B cell (primary cell): ENCODE results near the gene PPOX. TPM values are rescaled to one million over a fixed set of nuclear protein-coding genes. Genes with fewer than 3 reads are reported as not detected.

ENCODE experiments used
- ATAC-seq: fragments of 200-7000 bp; cut with Tn5 transposase; one replicate; pipeline ENCODE4 v1.10.0; 2021; ENCODE audit warnings: low read depth, mild to moderate bottlenecking, moderate number of reproducible peaks, moderate library complexity
- CTCF ChIA-PET: fragments of 350-600 bp; sonication (Branson Sonifier 250); formaldehyde crosslinking; loops from one replicate; lab custom pipeline; 2021; ENCODE audit warnings: antibody characterized with exemption, inconsistent platforms; lab: Charles Lee
- POLR2A ChIA-PET: fragments of 350-600 bp; sonication (Branson Sonifier 250); formaldehyde crosslinking; loops from one replicate; lab custom pipeline; 2021; ENCODE audit warnings: antibody characterized with exemption; lab: Charles Lee
- DNase-seq: peaks from one replicate; pipeline ENCODE4 v3.0.0; 2013
- H2AFZ ChIP-seq: 2 replicates; pipeline ENCODE4 v1.6.1; 2012; ENCODE audit warnings: mild to moderate bottlenecking, low read depth, low read length; ENCODE audit not compliant: insufficient read depth, poor library complexity, severe bottlenecking
- H3K27ac ChIP-seq, 2 donors: 1 replicate in 1 of 2; 2 replicates in 1 of 2; pipeline ENCODE4 v1.5.1; 2012 to 2013; ENCODE audit warnings: low read length in 2 of 2, mild to moderate bottlenecking in 2 of 2, moderate library complexity in 1 of 2
- H3K27me3 ChIP-seq, 4 experiments: fragments of 200-600 bp in 1 of 4; sonication (generic) in 1 of 4; replicated peaks in 1 of 4; 1 replicate in 2 of 4; 2 replicates in 2 of 4; pipeline versions ENCODE4 v1.6.1 to v1.7.0; 2013 to 2016; ENCODE audit warnings: low read length in 3 of 4, mild to moderate bottlenecking in 2 of 4, mixed read lengths in 1 of 4, moderate library complexity in 1 of 4; ENCODE audit not compliant: insufficient read depth in 4 of 4, control insufficient read depth in 3 of 4; ENCODE audit errors: control extremely low read depth in 1 of 4
- H3K36me3 ChIP-seq, 2 experiments: replicated peaks in 1 of 2; 1 replicate in 1 of 2; 2 replicates in 1 of 2; pipeline versions ENCODE4 v1.6.1 to v1.7.1; 2013; ENCODE audit warnings: low read length in 1 of 2; ENCODE audit not compliant: insufficient read depth in 2 of 2, control insufficient read depth in 1 of 2; ENCODE audit errors: control extremely low read depth in 1 of 2, extremely low read depth in 1 of 2
- H3K4me1 ChIP-seq, 2 donors: fragments of 200-600 bp in 1 of 2; sonication (generic) in 1 of 2; 1 replicate in 1 of 2; 2 replicates in 1 of 2; pipeline versions ENCODE4 v1.5.1 to v1.6.1; 2013 to 2017; ENCODE audit warnings: low read length in 2 of 2; ENCODE audit not compliant: control insufficient read depth in 2 of 2, insufficient read depth in 2 of 2
- H3K4me2 ChIP-seq: replicated peaks from 2 replicates; pipeline ENCODE3; 2012; ENCODE audit warnings: mild to moderate bottlenecking, low read depth, low read length; ENCODE audit not compliant: poor library complexity, severe bottlenecking
- H3K4me3 ChIP-seq, 5 experiments: fragments of 200-600 bp in 1 of 5; sonication (generic) in 1 of 5; 1 replicate in 3 of 5; 2 replicates in 2 of 5; pipeline versions ENCODE4 v1.5.1 to v1.7.0; 2011 to 2016; ENCODE audit warnings: low read length in 4 of 5, mild to moderate bottlenecking in 4 of 5, low read depth in 2 of 5, control low read depth in 1 of 5, moderate library complexity in 1 of 5; ENCODE audit not compliant: insufficient read depth in 1 of 5; ENCODE audit errors: control extremely low read depth in 1 of 5, extremely low read depth in 1 of 5
- H3K79me2 ChIP-seq: fragments of 200-600 bp; sonication (generic); one replicate; pipeline ENCODE4 v1.6.0; 2016; ENCODE audit warnings: low read length; ENCODE audit not compliant: control insufficient read depth, insufficient read depth
- H3K9ac ChIP-seq: fragments of 200-600 bp; sonication (generic); 2 replicates; pipeline ENCODE4 v1.6.1; 2017; ENCODE audit warnings: mild to moderate bottlenecking, low read length, moderate library complexity
- H3K9me3 ChIP-seq, 3 donors: one replicate each; pipeline versions ENCODE4 v1.6.1 to v1.7.1; 2013; ENCODE audit warnings: low read length in 2 of 3; ENCODE audit not compliant: control insufficient read depth in 2 of 3, insufficient read depth in 1 of 3; ENCODE audit errors: control extremely low read depth in 1 of 3
- H4K20me1 ChIP-seq: 2 replicates; pipeline ENCODE4 v1.6.0; 2012; ENCODE audit warnings: mild to moderate bottlenecking, low read length; ENCODE audit not compliant: insufficient read depth, control insufficient read depth, poor library complexity, severe bottlenecking
- H3K27ac Mint-ChIP-seq: one replicate; pipeline ENCODE4 v1.8.0; 2021; ENCODE audit warnings: mixed read lengths
- H3K27me3 Mint-ChIP-seq: one replicate; pipeline ENCODE4 v1.8.0; 2021; ENCODE audit warnings: mixed read lengths
- H3K4me1 Mint-ChIP-seq: one replicate; pipeline ENCODE4 v1.8.0; 2021; ENCODE audit warnings: mixed read lengths
- H3K4me3 Mint-ChIP-seq: one replicate; pipeline ENCODE4 v1.8.0; 2021; ENCODE audit warnings: mixed read lengths
- H3K9me3 Mint-ChIP-seq: one replicate; pipeline ENCODE4 v1.8.0; 2022; ENCODE audit warnings: mixed read lengths; ENCODE audit not compliant: insufficient read depth
- EZH2 ChIP-seq: IDR thresholded peaks from 2 replicates; pipeline ENCODE4 v1.6.1; 2012; ENCODE audit warnings: borderline replicate concordance, low read depth, mild to moderate bottlenecking, moderate library complexity, low read length; ENCODE audit not compliant: insufficient read depth, poor library complexity, severe bottlenecking
- WGBS: methylation state at CpG from one replicate; pipeline ENCODE4 v1.1.5; 2013; ENCODE audit warnings: missing lambda C conversion rate; ENCODE audit not compliant: insufficient coverage; 5-methylcytosine and 5-hydroxymethylcytosine counted together
- intact Hi-C: fragments of 100-400 bp; cut with micrococcal nuclease; formaldehyde crosslinking; loops from one replicate; pipeline ENCODE4 v1.10.0; 2022
- polyA plus RNA-seq: library from polyadenylated mRNA; depleted of rRNA; stranded (reverse); fragments of >200 nt; gene quantifications from 2 replicates; pipeline ENCODE4 v1.2.3, GENCODE V29; 2012
- total RNA-seq, 2 donors: library from RNA; stranded (reverse); fragments of 120-200 nt in 1 of 2; gene quantifications; 1 replicate in 1 of 2; 2 replicates in 1 of 2; pipeline versions ENCODE4 v1.2.3 to v1.2.4, GENCODE V29; 2013 to 2022
- TF ChIP-seq, protein P1 (sequence below): fragments of 200-600 bp; IDR thresholded peaks from one replicate; pipeline ENCODE4 v1.8.0; 2022; ENCODE audit warnings: antibody characterized with exemption, mild to moderate bottlenecking

The PPOX gene
- total and polyA plus RNA-seq, 2 donors (not counting 1 experiment from before 2014, with no cell fraction given): 65.6 to 82.3 TPM

DNA sequence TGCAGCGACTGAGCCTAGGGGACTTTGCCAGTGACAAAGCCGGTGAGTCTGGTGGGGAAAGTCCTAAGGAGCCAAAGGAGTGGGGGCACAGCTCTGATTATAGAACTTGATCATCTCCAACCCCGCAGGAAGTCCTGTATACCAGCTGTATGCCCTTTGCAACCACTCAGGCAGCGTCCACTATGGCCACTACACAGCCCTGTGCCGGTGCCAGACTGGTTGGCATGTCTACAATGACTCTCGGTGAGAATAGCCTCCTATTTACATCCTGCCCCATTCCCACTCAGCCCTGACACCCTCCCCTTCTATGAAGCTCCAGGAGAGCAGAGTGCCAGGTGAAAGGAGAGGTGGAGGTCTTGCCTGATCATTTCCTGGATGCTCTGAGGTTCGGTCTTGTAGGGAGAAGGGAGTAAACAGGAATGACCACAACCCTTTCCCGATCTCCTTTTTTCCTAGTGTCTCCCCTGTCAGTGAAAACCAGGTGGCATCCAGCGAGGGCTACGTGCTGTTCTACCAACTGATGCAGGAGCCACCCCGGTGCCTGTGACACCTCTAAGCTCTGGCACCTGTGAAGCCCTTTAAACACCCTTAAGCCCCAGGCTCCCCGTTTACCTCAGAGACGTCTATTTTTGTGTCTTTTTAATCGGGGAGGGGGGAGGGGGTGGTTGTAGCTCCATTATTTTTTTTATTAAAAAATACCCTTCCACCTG, 1.2 kb upstream of the PPOX start:
- Mint-ChIP-seq H3K9me3 (no peaks in the 10 kb centered on the region), H3K27ac (peak overlapping the region; percentile 77), H3K4me1 (peaks cover 57% of the 10 kb centered on the region), H3K4me3 (peak overlapping the region; percentile 52), H3K27me3 (no peaks in the 10 kb centered on the region)
- Histone ChIP-seq H3K4me2 (peak overlapping the region; percentile 95), H4K20me1 (no peaks in the 10 kb centered on the region), H3K36me3 (peaks cover 0 to 35% of the 10 kb centered on the region in 2 experiments), H3K4me3 (peak overlapping the region in 4 of 5 experiments; percentile 69 to 82 (median 74)), H3K79me2 (peaks cover 29% of the 10 kb centered on the region), H3K27me3 (no peaks in the 10 kb centered on the region), H3K9ac (peak overlapping the region; percentile 78), H3K27ac (peak overlapping the region; percentile 89 to 92), H3K4me1 (peaks cover 28 to 36% of the 10 kb centered on the region in 2 donors), H2AFZ (no peak overlapping the region), H3K9me3 (no peaks in the 10 kb centered on the region)
- intact Hi-C loops: no loop called here
- no peak for DNase-seq
- TF ChIP-seq EZH2: no peak
- TF ChIP-seq, protein P1, sequence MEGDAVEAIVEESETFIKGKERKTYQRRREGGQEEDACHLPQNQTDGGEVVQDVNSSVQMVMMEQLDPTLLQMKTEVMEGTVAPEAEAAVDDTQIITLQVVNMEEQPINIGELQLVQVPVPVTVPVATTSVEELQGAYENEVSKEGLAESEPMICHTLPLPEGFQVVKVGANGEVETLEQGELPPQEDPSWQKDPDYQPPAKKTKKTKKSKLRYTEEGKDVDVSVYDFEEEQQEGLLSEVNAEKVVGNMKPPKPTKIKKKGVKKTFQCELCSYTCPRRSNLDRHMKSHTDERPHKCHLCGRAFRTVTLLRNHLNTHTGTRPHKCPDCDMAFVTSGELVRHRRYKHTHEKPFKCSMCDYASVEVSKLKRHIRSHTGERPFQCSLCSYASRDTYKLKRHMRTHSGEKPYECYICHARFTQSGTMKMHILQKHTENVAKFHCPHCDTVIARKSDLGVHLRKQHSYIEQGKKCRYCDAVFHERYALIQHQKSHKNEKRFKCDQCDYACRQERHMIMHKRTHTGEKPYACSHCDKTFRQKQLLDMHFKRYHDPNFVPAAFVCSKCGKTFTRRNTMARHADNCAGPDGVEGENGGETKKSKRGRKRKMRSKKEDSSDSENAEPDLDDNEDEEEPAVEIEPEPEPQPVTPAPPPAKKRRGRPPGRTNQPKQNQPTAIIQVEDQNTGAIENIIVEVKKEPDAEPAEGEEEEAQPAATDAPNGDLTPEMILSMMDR: no peak
- no peak for ATAC-seq
- WGBS: 91% methylated on average over 7 of the region's 14 CpGs
- POLR2A ChIA-PET: interaction anchor here (0.6 to 2.2 kb wide), 11 partner anchors 8 to 125 kb away, joined by 3 to 12 read pairs (median 4); partner anchors contain the start of genes B4GALT3, TOMM40L, UFC1 and USF1
- CTCF ChIA-PET: interaction anchor here (0.5 to 4.8 kb wide), 22 partner anchors 10 to 218 kb away, joined by 3 to 47 read pairs (median 6); partner anchors contain the start of genes ARHGAP30, B4GALT3, DEDD and NDUFS2
